ENCODE data around the gene AKAP13.
"Not testable (repeated sequence)": the region's sequence is repeated elsewhere in the genome, so short reads cannot be mapped to it uniquely, and the experiment has no call there.

Gene AKAP13

DNA sequence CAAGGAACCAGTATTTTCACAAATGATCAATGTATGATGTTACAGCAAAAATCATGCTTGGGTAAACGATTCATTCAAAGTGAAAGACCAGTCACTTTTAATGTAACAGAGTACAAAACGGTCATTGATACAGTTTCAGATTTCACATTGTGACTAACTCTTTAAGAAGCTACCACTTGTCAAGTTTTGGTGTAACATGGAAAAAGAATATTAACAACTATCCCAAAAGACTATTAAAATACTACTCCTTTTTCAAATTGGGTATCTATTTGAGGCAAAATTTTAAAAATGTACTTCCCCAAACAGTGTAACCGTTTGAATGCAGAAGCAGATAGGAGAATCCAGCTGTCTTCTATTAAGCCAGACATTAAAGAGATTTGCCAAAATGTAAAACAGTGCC is 31.7 kb downstream of the AKAP13 start:
- FAIRE-seq = no peak

DNA sequence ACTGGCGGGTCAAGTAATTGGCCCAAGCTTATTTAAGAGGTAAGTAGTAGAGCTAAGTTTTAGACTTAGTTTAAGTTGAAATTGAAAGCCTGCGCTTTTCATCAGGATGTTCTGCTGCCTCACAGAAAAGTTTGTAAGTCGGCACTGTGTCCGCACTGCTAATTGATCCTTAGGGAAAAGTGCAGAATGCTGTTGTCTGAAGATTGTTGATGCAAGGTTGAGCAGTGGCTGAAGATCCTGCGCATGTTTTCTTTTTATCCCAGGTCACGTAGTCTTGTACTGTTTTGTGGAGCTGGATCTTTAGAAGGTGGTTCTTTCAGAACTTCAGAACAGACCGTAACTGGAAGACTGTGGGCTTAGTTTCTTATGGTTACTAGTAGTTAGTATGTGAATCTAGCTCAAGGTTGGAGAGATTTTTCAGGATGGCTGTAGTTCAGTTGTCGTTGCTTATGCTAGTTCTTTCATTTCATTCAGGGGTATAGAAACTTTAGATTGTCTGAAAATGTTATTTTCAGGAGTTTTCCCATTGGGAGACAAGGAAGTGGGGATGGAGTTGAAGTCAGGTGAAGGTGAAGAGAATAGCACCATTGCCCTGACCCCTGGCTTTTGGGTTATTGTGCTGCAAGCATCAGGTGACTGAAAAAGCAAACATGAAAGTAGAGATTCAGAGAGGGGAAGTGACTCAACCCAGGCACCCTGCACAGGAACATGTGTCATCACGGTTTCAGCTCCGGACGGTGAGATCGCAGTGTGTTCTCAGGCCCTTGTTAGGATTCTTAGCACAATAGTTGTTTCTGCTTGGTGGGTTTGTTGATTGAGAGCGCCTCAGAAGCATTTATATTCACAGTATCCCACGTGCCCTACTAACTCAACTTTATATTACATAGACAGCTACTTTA is 32.8 kb downstream of the AKAP13 start:
- DNase-seq (ENCODE audit: low spot score) (peak; percentile 88), FAIRE-seq (peak; percentile 91)

More for the DNA sequence above, 31.7 kb downstream of the AKAP13 start:
- DNase-seq (ENCODE audit: low spot score) = no peak

DNA sequence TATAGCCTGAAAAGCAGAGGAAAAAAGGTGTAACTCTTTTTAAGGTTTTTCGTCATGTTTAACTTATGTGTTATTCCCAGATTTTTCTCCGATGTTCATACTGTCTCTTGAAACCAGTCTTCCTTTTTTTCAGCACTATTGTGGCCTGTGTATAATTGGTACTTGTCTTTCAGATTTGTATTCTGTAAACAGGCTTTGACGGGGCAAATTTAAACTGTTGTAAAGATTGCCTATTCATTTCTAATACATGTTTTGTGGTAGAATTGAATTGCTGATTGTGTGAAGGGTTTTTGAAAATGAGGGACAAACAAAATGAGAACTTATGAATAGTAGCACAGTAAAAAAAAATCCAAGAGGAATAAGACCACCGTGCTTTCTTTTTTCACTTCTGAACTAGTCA is 33.6 kb downstream of the AKAP13 start:
- DNase-seq (ENCODE audit: low spot score) (no peak), FAIRE-seq (no peak)

- DNase-seq (ENCODE audit: low spot score) = no peak
These were observed 34.1 kb downstream of the AKAP13 start for GRCh38 chr15:85414495-85414894.

DNA sequence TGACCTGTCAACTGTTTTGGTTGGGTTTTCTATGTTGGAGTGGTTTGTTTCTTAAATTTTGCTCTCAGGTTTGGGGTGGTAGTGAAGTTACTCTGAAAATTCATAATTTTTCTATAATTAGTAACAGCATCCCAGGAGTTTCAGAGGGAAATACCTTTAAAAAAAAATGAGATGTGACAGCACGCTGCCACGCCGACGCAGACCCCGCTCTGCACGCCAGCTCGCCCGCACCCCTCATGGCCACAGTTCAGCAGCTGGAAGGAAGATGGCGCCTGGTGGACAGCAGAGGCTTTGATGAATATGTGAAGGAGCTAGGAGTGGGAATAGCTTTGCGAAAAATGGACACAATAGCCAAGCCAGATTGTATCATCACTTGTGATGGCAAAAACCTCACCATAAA is 34.6 kb downstream of the AKAP13 start:
- DNase-seq (ENCODE audit: low spot score) = no peak
- FAIRE-seq = no peak

More at GRCh38 chr15:85414495-85414894, 34.1 kb downstream of the AKAP13 start:
- peak; percentile 49 for FAIRE-seq

DNA sequence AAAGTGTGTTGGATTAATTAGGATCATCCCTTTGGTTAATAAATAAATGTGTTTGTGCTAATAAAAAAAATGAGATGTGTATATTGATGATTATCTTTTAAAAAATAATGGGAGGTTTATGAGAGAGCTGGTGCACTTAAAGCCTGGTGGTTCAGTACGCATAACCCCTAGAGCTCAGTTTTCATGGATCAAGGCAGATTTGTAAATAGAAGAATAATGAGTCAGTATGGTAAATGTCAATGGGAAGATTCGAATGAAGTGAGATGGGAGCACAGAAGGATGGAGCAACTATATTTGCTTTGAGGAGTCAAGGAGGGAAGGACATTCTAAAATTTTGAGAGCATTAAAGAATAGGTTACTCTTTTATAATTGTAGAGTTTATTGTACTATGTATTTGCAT is 35.4 kb downstream of the AKAP13 start:
- DNase-seq (ENCODE audit: low spot score) (no peak), FAIRE-seq (peak; percentile 40)

DNA sequence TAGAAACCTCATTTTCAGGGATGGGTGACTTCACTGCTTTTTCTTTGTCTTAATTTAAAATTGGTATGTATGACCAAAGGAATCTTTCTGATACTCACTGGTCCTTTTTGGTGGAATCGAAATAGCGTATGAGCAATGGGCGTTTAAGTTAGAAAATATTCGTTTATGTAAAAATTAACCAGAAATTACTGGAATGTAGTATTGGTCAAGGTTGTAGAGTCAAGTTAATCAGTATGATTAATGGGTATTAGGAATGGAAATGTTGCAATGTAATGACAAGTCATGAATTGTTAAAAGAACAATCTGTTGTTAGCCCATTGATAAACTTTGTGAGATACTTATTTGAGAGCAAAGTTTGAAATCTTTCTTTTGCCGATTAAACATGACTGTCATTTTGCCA is 36.9 kb downstream of the AKAP13 start:
- FAIRE-seq = peak; percentile 85
- DNase-seq (ENCODE audit: low spot score) = no peak

GRCh38 chr15:85419161-85419560 is 38.8 kb downstream of the AKAP13 start:
- DNase-seq (ENCODE audit: low spot score) (no peak), FAIRE-seq (no peak)

- no peak for DNase-seq (ENCODE audit: low spot score)
- no peak for FAIRE-seq
These were observed 40.9 kb downstream of the AKAP13 start for GRCh38 chr15:85421116-85421925.

DNA sequence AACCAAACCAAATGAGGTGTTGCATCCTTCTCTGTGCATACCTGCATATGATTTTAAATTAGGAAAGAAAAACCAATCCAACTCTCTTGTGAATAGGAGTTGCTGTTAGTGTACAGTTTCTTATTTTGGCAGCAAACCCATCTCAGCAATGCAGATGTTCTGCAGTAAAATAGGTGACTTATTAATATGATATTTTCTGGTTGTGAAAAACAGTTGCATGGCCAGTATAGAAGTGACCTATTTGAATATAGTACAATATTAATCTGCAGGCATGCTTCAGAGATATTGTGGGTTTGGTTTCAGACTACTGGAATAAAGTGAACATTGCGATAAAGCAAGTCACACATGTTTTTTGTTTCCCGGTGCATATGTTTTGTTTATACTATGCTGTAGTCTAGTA is 42.2 kb downstream of the AKAP13 start:
- no peak for DNase-seq (ENCODE audit: low spot score)
- no peak for FAIRE-seq

GRCh38 chr15:85423256-85423655 is 42.9 kb downstream of the AKAP13 start:
- DNase-seq (ENCODE audit: low spot score) (no peak), FAIRE-seq (no peak)

DNA sequence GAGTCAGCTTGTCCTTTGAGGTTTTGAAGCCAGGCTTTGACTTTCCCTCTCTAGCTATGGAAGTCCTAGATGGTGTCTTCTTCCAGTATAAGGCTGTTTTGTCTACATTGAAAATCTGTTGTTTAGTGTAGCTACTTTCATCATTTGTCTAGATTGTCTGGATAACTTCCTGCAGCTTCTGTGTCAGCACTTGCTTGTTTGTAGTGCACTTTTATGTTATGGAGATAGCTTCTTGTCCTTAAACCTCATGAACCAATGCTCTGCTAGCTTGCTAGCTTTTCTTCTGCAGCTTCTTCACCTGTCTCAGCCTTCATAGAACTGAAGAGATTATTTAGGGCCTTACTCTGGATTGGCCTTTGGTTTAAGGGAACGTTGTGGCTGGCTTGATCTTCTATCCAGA is 43.8 kb downstream of the AKAP13 start:
- DNase-seq (ENCODE audit: low spot score) (no peak), FAIRE-seq (no peak)

- FAIRE-seq = no peak
- DNase-seq (ENCODE audit: low spot score) = no peak
These were observed 46.1 kb downstream of the AKAP13 start for GRCh38 chr15:85426481-85426880.

DNA sequence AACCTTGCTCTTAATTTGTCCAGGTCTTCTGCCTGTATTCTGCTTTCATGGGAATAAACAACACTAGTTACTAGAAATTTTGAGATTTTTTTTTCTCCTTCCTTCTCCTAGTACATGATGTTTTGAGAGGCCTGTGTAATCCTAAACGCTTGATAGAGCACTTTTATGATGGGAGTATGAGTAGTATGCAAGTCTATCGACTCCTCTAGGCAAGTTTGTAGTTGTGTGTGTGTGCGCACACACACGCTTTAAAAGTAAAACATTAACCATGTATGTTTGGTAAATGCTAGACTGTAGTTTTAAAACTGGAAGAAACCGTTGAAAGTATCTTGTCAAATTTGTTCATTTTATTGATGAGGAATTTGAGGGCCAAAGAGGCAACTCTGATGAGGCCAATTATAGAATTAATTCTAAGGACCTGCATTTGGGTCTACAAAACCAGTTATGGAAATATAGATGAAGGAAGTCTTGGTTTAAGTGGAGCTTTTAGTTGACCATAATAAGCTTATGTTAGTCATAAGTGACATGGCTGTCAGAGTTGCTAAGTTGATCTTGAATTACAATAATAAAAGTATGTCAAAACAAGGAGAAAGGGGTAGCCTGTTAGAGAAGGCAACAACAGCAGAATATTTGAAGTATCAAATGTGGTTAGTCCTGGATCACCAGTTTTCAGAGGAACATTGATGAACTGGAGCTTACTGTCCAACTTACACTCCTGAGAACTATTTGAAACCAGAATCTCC is 47.1 kb downstream of the AKAP13 start:
- DNase-seq (ENCODE audit: low spot score) (no peak), FAIRE-seq (no peak)

- FAIRE-seq = no peak
- no peak for DNase-seq (ENCODE audit: low spot score)
These were observed 49.1 kb downstream of the AKAP13 start for GRCh38 chr15:85429522-85429921.

GRCh38 chr15:85430406-85431204 is 50.2 kb downstream of the AKAP13 start:
- DNase-seq (ENCODE audit: low spot score) (no peak), FAIRE-seq (no peak)

GRCh38 chr15:85439996-85440395 is 59.6 kb downstream of the AKAP13 start:
- FAIRE-seq = no peak
- DNase-seq (ENCODE audit: low spot score) = no peak

DNA sequence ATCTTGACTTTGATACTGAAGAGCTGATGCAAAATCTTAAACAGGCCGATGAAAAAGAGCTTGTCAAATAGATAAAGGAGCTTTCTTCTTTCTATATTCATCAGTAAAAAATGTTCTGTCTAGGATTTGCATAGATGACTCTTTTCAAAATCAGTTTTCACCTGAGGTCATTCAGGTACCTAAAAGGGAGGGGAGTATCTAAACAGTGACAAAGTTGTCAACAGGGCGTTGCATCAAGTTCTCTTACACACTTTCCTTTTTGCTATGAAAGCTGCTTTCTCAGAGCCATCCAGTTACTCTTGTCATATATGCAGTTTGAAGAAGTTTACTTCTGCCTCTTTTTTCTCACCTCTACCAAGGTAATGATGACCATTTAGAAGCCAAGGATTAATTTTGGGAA is 60.0 kb downstream of the AKAP13 start:
- no peak for FAIRE-seq

DNA sequence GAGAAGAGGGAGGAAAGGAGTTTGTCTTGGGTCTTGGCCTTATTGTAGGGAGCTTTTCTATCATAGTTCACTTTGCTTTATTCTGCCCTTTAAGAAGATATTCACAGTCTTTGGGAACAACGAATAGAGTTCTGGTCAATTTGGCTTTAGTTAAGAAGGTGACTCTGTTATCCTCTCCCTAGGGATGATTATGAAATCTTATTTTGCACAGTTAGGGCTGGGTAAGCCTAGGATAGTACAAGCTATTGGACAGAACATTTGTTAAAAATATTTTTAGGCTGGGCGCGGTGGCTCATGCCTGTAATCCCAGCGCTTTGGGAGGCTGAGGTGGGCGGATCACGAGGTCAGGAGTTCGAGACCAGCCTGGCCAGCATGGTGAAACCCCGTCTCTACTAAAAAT is 61.5 kb downstream of the AKAP13 start:
- FAIRE-seq; DNase-seq (ENCODE audit: low spot score): not testable (repeated sequence)

More for the DNA sequence above, 60.0 kb downstream of the AKAP13 start:
- no peak for DNase-seq (ENCODE audit: low spot score)

DNA sequence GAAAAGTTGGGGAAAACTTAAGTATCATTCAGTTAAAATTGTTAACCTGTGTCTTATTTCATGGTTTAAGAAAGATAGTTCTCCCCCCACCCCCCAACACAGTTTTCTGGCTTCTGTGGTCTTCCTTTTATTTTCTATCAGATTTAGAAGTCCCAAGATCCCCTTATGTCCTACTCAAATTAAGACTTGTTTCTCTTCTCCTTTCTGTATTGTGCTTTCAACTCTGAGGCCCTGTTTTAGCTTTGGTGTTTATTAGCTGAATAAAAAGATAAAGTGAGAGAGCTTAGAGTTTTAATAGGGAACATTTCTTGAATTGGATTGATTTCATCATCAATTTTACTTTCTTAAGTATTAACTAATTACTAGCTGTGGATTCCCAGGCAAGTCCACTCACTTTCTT is 62.6 kb downstream of the AKAP13 start:
- FAIRE-seq = no peak
- no peak for DNase-seq (ENCODE audit: low spot score)

- DNase-seq (ENCODE audit: low spot score) (peak; percentile 67), FAIRE-seq (peak; percentile 64)
These were observed 63.2 kb downstream of the AKAP13 start for GRCh38 chr15:85443593-85444087.

Measured in RCC 7860 (cell line).